Peyer's patch (tissue), 4 donors: ENCODE data around the gene MBD3L4.

Experiments
- CTCF ChIP-seq, 6 experiments: fragments of 450-650 bp in 4 of 6; fragments of 200-600 bp in 2 of 6; sonication (generic) in 1 of 6; IDR thresholded peaks; one replicate each; pipeline ENCODE4 v1.5.1; 2017 to 2019; ENCODE audit warnings: antibody characterized with exemption in 6 of 6, mild to moderate bottlenecking in 3 of 6, moderate library complexity in 1 of 6
- POLR2A ChIP-seq, 2 donors: fragments of 450-650 bp; IDR thresholded peaks; one replicate each; pipeline ENCODE4 v1.5.1; 2017; ENCODE audit warnings: antibody characterized with exemption in 2 of 2, mild to moderate bottlenecking in 2 of 2, moderate library complexity in 2 of 2

GRCh38 chr19:7000333-7000732 is 39.6 kb downstream of the MBD3L4 start:
- no peak for TF ChIP-seq CTCF (IDR thresholded peaks at IDR 0.05)
- TF ChIP-seq POLR2A (IDR thresholded peaks at IDR 0.05): no peak
